OCI-LY1 (cell line): ENCODE results near the gene PYGB.

ENCODE experiments used
- H2AFZ ChIP-seq: fragments of 200-600 bp; sonication (generic), shearing (Covaris generic); 2 replicates; pipeline ENCODE4 v1.6.0; 2014; ENCODE audit warnings: antibody characterized with exemption, mild to moderate bottlenecking, low read length
- H3F3A ChIP-seq: fragments of 200-600 bp; sonication (generic), shearing (Covaris generic); 2 replicates; pipeline ENCODE4 v1.6.0; 2014; ENCODE audit warnings: mild to moderate bottlenecking, antibody characterized with exemption, low read length, moderate library complexity; ENCODE audit not compliant: insufficient read depth
- H3K27ac ChIP-seq: fragments of 200-600 bp; sonication (generic); 2 replicates; pipeline ENCODE4 v1.5.1; 2014; ENCODE audit warnings: low read length, mixed run types, mild to moderate bottlenecking, low read depth; ENCODE audit not compliant: poor library complexity, severe bottlenecking
- H3K27me3 ChIP-seq: fragments of 200-600 bp; sonication (generic); 2 replicates; pipeline ENCODE4 v1.6.0; 2014; ENCODE audit warnings: antibody characterized with exemption, mild to moderate bottlenecking, low read length, moderate library complexity; ENCODE audit not compliant: insufficient read depth
- H3K36me3 ChIP-seq: fragments of 200-600 bp; sonication (generic); 2 replicates; pipeline ENCODE4 v1.6.1; 2014; ENCODE audit warnings: mild to moderate bottlenecking, antibody characterized with exemption, low read length, moderate library complexity, mixed read lengths; ENCODE audit not compliant: insufficient read depth
- H3K4me1 ChIP-seq: fragments of 200-600 bp; sonication (generic); 2 replicates; pipeline ENCODE4 v1.5.1; 2014; ENCODE audit warnings: mild to moderate bottlenecking, low read length, moderate library complexity; ENCODE audit not compliant: insufficient read depth, severe bottlenecking
- H3K4me2 ChIP-seq: fragments of 200-600 bp; sonication (generic), shearing (Covaris generic); 2 replicates; pipeline ENCODE4 v1.6.1; 2014; ENCODE audit warnings: low read length
- H3K4me3 ChIP-seq: fragments of 200-600 bp; sonication (generic); 2 replicates; pipeline ENCODE4 v1.5.1; 2014; ENCODE audit warnings: low read length, low read depth, mild to moderate bottlenecking, mixed read lengths; ENCODE audit not compliant: poor library complexity, severe bottlenecking
- H3K79me2 ChIP-seq: fragments of 200-600 bp; shearing (Covaris generic); 2 replicates; pipeline ENCODE4 v1.6.1; 2016; ENCODE audit warnings: mixed run types, low read length, mixed read lengths; ENCODE audit not compliant: insufficient read depth
- H3K9ac ChIP-seq: fragments of 200-600 bp; sonication (generic), shearing (Covaris generic); 2 replicates; pipeline ENCODE4 v1.6.1; 2014; ENCODE audit warnings: mild to moderate bottlenecking, low read length, mixed read lengths
- H3K9me2 ChIP-seq: fragments of 200-600 bp; sonication (generic), shearing (Covaris generic); 2 replicates; pipeline ENCODE4 v1.6.1; 2014; ENCODE audit warnings: low read depth, mild to moderate bottlenecking, low read length, mixed read lengths
- H3K9me3 ChIP-seq: fragments of 200-600 bp; shearing (Covaris generic); 2 replicates; pipeline ENCODE4 v1.6.1; 2014; ENCODE audit warnings: low read length, mixed read lengths
- H4K20me1 ChIP-seq: fragments of 200-600 bp; sonication (generic), shearing (Covaris generic); 2 replicates; pipeline ENCODE4 v1.6.0; 2016; ENCODE audit warnings: mild to moderate bottlenecking, low read length; ENCODE audit not compliant: insufficient read depth
- CTCF ChIP-seq: fragments of 200-600 bp; sonication (generic), shearing (Covaris generic); IDR thresholded peaks from 2 replicates; pipeline ENCODE4 v1.5.1; 2017; ENCODE audit warnings: mild to moderate bottlenecking, antibody characterized with exemption, low read length, moderate library complexity, mixed read lengths
- EZH2 ChIP-seq: fragments of 200-600 bp; sonication (generic), shearing (Covaris generic); IDR thresholded peaks from 2 replicates; pipeline ENCODE4 v1.8.0; 2017; ENCODE audit warnings: borderline replicate concordance, mixed run types, mild to moderate bottlenecking, antibody characterized with exemption, low read length, moderate library complexity, mixed read lengths

The PYGB gene

GRCh38 chr20:25254571-25254970 is 6.7 kb downstream of the PYGB start:
- Histone ChIP-seq H2AFZ (no peak overlapping the region), H3K4me1 (peaks cover 14% of the 10 kb centered on the region), H3K36me3 (peaks cover 9% of the 10 kb centered on the region), H3K4me2 (no peak overlapping the region), H3K4me3 (no peak overlapping the region), H3K79me2 (peaks cover 38% of the 10 kb centered on the region), H3K9ac (no peak overlapping the region), H3K9me2 (no peaks in the 10 kb centered on the region), H3K27me3 (no peaks in the 10 kb centered on the region), H3K27ac (no peak overlapping the region), H3K9me3 (no peaks in the 10 kb centered on the region), H3F3A (no peaks in the 10 kb centered on the region), H4K20me1 (no peaks in the 10 kb centered on the region)
- TF ChIP-seq EZH2 (no peak), CTCF (no peak)

DNA sequence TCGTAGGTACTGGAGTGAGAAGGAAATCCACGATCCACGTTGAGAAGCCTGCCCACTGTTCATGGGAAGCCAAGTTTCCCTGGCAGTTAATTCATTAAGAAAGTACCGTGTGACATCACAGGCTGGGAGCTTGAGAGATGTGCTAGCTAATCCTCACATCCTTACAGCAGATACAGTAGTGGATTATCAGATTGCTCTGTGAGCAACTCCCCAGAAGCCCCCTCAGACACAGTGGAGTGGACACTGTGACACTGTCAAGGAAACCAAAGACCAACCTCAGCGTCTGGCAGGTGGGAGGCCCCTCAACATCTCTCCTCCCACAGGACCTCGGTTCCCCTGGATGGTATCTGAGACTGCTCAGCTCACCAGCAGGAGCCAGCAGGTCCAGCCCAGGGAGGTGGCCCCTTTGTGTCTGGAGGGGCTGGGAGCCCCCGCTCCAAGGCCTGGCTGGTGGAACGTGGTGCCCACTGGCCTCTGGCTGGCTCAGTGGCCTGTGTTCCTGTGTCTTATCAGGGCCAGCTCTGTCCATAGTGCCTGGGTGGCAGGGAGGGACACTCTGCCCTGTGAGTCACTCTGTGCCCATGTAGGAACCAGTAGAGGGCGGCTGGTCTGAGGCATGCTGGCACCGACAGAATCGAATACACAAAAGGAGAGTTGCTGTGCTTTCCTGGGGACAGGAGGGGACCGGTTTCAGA is 7.2 kb downstream of the PYGB start:
- H4K20me1 ChIP-seq = no peaks in the 10 kb centered on the region
- H2AFZ ChIP-seq = no peak overlapping the region
- H3K27me3 ChIP-seq = no peaks in the 10 kb centered on the region
- H3K9ac ChIP-seq = no peak overlapping the region
- peaks cover 34% of the 10 kb centered on the region for H3K79me2 ChIP-seq
- no peaks in the 10 kb centered on the region for H3F3A ChIP-seq
- TF ChIP-seq CTCF = no peak
- no peak for TF ChIP-seq EZH2
- H3K4me1 ChIP-seq = peaks cover 9% of the 10 kb centered on the region
- H3K36me3 ChIP-seq = peaks cover 14% of the 10 kb centered on the region
- H3K9me3 ChIP-seq = no peaks in the 10 kb centered on the region
- H3K9me2 ChIP-seq = no peaks in the 10 kb centered on the region
- H3K27ac ChIP-seq = no peak overlapping the region
- H3K4me2 ChIP-seq = no peak overlapping the region
- no peak overlapping the region for H3K4me3 ChIP-seq

DNA sequence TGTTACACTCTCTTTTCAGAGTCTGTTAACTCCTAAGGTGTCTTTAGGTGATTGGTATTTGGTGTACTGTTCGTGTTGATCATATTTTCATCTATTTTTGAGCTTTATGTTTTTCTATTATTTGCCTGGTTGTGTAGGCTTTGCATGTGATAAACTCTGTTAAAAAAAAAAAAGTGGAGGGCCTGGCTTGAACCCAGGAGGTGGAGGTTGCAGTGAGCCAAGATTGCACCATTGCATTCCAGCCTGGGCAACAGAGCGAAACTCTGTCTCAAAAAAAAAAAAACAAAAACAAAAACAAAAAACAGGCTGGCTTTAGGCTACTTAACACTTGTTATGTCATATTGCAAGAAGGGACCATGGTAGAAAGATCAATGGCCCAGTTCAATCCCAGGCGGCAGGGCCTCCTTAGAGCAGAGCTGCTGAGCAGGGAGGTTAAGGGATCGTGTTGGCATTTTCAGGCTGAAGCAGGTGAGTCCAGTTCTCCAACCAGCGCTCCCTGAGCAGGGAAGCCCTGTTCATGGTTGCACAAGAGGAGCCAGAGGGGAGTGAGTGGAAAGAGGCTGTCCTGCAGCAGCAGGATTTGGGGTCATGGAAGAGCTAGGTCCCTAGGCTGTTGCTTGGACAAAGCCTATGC is 8.5 kb downstream of the PYGB start:
- H3F3A ChIP-seq = no peaks in the 10 kb centered on the region
- H3K36me3 ChIP-seq = peaks cover 25% of the 10 kb centered on the region
- no peak overlapping the region for H2AFZ ChIP-seq
- H3K9me3 ChIP-seq = no peaks in the 10 kb centered on the region
- no peaks in the 10 kb centered on the region for H3K27me3 ChIP-seq
- no peaks in the 10 kb centered on the region for H3K4me1 ChIP-seq
- peaks cover 22% of the 10 kb centered on the region for H3K79me2 ChIP-seq
- H4K20me1 ChIP-seq = no peaks in the 10 kb centered on the region
- no peak overlapping the region for H3K4me3 ChIP-seq
- no peak overlapping the region for H3K27ac ChIP-seq
- no peak overlapping the region for H3K9ac ChIP-seq
- H3K9me2 ChIP-seq = no peaks in the 10 kb centered on the region
- H3K4me2 ChIP-seq = no peak overlapping the region
- TF ChIP-seq EZH2 (no peak), CTCF (no peak)
